ENCODE measurements around the gene LBP. TPM values are rescaled to one million over a fixed set of nuclear protein-coding genes. Genes with fewer than 3 reads are reported as not detected.

The LBP gene
- total RNA-seq, 1 experiment from 2014 or later, result 0.15 TPM

- ATAC-seq (peak; percentile 42), DNase-seq (ENCODE audit: low read depth, low spot score) (no peak)
- POLR2A ChIA-PET, result interaction anchor here (1.4 kb wide), 1 partner anchor 54 kb away, joined by 3 read pairs; the partner anchor contains the start of gene RALGAPB
- Histone ChIP-seq H3K4me1 (ENCODE audit: control insufficient read depth in 1 of 2, insufficient read depth in 2 of 2, low read length in 2 of 2) (no peaks in the 10 kb centered on the region), H3K36me3 (ENCODE audit: control insufficient read depth in 1 of 2, insufficient read depth in 2 of 2, low read length in 2 of 2) (peaks cover 36 to 63% of the 10 kb centered on the region in 2 experiments), H3K4me3 (replicated peaks in 1 of 2; ENCODE audit: low read depth in 1 of 2, low read length in 2 of 2) (no peak overlapping the region), H3K27me3 (ENCODE audit: insufficient read depth, low read length) (no peaks in the 10 kb centered on the region), H3K79me2 (ENCODE audit: insufficient read depth, low read length) (peaks cover 24% of the 10 kb centered on the region), H3K4me2 (ENCODE audit: low read length) (no peak overlapping the region), H3K27ac (ENCODE audit: low read depth, low read length) (no peak overlapping the region), H3K9me3 (ENCODE audit: control insufficient read depth in 1 of 2, insufficient read depth in 1 of 2, low read depth in 1 of 2, low read length in 2 of 2) (no peaks in the 10 kb centered on the region), H3K9me2 (ENCODE audit: insufficient read depth) (no peaks in the 10 kb centered on the region), H4K20me1 (ENCODE audit: insufficient read depth) (peaks cover 26% of the 10 kb centered on the region; the same call in 1 of the 2 replicates), H2AFZ (ENCODE audit: low read depth, low read length, poor library complexity, severe bottlenecking) (no peak overlapping the region), H3K9ac (ENCODE audit: low read length) (no peak overlapping the region)
- TF ChIP-seq YY1 (IDR thresholded peaks at IDR 0.05; ENCODE audit: extremely low read depth, insufficient replicate concordance, low read depth, low read length) (no peak), SRF (IDR thresholded peaks at IDR 0.05; ENCODE audit: low read depth) (no peak), ZNF274 (IDR thresholded peaks at IDR 0.05; ENCODE audit: low read depth, low read length) (no peak), SIN3A (IDR thresholded peaks at IDR 0.05; ENCODE audit: low read depth) (no peak), SP1 (IDR thresholded peaks at IDR 0.05; ENCODE audit: low read depth) (no peak), POLR2A (IDR thresholded peaks at IDR 0.05; ENCODE audit: borderline replicate concordance, extremely low read depth, insufficient read depth, insufficient read length) (no peak), CEBPB (IDR thresholded peaks at IDR 0.05; ENCODE audit: low read depth) (no peak), ELF1 (IDR thresholded peaks at IDR 0.05; ENCODE audit: borderline replicate concordance, low read depth) (no peak), EZH2phosphoT487 (IDR thresholded peaks at IDR 0.05; ENCODE audit: borderline replicate concordance) (no peak), ZBTB33 (IDR thresholded peaks at IDR 0.05; ENCODE audit: extremely low read depth, insufficient replicate concordance, low read length) (no peak), POLR2AphosphoS5 (IDR thresholded peaks at IDR 0.05; ENCODE audit: low read depth, low read length) (no peak; the same call in 1 of the 2 replicates), MAX (IDR thresholded peaks at IDR 0.05) (no peak), TCF7L2 (IDR thresholded peaks at IDR 0.05; ENCODE audit: borderline replicate concordance, extremely low read depth, insufficient read depth, insufficient read length) (no peak), CBX3 (IDR thresholded peaks at IDR 0.05; ENCODE audit: low read depth) (no peak), REST (IDR thresholded peaks at IDR 0.05; ENCODE audit: low read depth) (no peak), JUND (IDR thresholded peaks at IDR 0.05) (no peak), EZH2 (IDR thresholded peaks at IDR 0.05) (no peak), ZFX (IDR thresholded peaks at IDR 0.05) (no peak)
- RAD21 ChIA-PET (ENCODE audit: low non-redundant PET in 1 of 2, low total read pairs in 2 of 2, uncharacterized antibody in 2 of 2, unreplicated experiment in 2 of 2), result no interaction called here
- CTCF ChIA-PET, result interaction anchor here (1.3 kb wide), 1 partner anchor 17 kb away, joined by 4 read pairs; the partner anchor contains the start of gene SNHG17
- BruUV-seq (replicated peaks), result no TSS peak
- intact Hi-C loops (cut with micrococcal nuclease), result no loop called here
These were observed 72.4 kb downstream of the LBP start for GRCh38 chr20:38418509-38419204.

All from HCT116 (cell line).